Measurements from ENCODE around the gene PREP. TPM values are rescaled to one million over a fixed set of nuclear protein-coding genes. Genes with fewer than 3 reads are reported as not detected.
"Not testable (repeated sequence)": the region's sequence is repeated elsewhere in the genome, so short reads cannot be mapped to it uniquely, and the experiment has no call there.

The PREP gene
- 40.9 TPM for polyA plus RNA-seq (2013, experiment 1 of 2; ENCODE audit: insufficient read length)
- polyA plus RNA-seq (2013, experiment 2 of 2; ENCODE audit: insufficient read length) = 35.6 TPM

DNA sequence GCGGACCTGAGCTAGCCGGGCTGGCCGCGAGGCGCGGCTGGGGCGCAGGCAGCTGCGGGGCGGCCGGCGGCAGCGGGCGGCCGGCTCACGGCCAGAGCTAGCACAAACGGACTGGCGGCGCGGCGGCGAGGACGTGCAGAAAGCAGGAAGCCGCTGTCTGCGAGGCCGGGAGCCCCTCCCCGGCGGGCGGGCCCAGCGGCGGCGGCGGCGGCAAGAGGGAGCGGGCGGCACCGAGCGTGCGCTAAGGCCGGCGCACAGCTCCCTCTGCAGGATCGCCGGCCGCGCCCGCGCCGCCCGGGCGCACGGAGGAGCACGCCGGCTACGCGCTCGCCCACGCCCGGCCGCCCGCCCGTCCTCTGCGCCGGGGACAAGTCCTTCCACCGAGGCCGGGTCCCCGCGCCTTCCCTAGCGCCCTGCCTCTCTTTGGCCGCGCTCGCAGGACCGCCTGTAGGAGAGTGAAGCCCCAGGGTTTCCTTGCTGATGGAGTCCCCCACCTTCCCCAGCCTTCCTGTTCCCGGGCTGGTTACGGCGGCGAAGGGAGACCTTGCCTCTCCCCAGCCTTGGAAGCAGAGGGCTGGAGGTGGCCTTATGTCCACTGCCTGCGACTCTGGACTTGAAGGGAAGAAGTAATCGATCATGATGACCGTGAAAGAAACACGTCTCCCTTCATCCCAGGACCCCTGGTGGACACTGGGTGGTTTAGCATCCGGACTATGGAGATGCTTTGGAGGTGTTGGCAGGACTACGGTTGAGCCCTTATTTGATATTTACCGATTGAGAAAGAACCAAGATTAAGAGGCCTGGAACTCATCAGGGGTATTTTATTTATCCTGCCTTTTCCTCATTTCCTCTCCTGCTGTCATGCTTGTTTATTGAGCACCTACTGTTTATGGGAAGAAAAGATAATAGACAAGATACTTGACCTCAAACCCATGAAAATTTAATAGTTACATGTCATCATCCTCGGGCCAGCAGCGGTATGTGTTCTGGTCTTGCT is at the start of gene PREP:
PREP (minus strand) TSS at position 144 of the 997 bp plus-strand sequence. CDS start 191 bp downstream, outside the sequence.
- peak; percentile 88 for DNase-seq

DNA sequence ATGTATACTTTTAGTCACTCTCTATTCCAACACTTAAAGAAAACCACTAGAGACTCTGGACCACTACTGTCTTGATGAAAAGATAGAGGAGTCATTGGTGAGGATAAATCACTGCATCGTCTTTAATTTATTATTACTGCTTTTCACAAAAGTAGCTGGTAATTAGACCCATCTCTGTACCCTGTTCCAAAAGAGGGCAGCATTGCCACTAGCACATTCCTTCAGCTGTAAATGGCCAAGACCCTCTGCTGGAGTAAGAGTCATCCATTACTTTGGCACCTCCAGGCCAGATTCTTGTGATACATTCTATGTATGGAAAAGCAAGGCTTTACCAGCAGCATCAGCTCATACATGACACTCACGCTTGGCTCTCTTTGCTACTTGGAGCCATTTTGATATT is 49.5 kb upstream of the PREP start:
- DNase-seq = no peak

DNA sequence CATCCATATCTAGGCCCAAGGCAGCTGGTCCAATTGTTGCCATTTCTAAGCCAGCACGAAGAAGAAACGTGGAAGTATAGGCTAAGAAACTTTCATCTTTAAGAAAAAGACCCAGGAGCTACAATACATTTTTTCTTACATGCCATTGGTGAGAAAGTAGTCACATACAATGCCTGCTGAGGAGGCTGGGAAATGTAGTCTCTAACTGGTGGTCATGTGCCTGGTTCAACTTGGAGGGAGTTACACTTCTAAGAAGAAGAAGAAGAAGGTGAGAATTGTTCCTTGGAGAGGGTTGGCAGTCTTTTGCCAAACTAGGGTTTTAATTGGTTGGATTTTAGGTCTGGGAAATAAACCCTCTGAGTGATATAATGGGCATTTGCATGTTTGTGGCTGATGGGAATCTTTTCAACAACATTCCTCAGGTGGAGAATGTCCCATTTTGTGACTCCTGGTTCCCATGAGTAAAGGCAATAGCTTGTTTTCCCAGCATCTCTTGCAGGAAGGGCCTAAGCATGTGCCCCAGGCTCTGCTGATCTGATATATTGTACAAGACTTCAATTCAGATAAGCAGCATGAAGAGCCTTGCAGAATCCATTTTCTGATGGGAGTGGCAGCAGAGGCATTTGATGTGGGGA is 47.0 kb upstream of the PREP start:
- DNase-seq = peak; percentile 44

DNA sequence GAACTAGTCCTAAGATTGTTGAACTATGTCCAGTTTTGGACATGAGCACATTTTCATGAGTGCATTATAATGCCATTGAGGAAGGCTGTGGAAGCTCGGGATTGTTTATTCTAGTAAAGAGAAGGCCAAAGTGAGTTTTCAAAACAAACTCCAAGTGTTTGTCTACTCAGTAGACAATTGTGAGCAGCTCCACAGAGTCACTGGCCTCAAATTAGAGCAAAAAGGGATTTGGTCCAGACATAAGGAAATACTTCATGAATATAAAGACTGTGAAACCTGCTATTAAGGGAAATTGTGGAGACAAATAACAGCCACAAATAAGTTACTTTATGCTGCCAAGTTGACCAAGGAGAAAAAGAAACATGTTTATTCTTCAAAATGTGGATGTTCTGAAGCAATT is 42.6 kb upstream of the PREP start:
- DNase-seq = no peak

DNA sequence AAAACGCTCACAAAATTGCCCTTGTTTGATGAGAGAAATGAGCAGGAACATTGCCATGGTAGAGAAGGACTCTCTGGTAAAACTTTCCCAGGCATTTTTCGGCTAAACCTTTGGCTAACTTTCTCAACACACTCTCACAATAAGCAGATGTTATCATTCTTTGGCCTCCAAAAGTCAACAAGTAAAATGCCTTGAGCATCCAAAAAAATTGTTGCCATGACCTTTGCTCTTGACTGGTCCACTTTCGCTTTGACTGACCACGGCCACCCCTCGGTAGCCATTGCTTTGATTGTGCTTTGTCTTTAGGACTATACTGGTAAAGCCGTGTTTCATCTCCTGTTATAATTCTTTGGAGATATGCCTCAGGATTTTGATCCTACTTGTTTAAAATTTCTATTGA is 41.1 kb upstream of the PREP start:
- no peak for DNase-seq

DNA sequence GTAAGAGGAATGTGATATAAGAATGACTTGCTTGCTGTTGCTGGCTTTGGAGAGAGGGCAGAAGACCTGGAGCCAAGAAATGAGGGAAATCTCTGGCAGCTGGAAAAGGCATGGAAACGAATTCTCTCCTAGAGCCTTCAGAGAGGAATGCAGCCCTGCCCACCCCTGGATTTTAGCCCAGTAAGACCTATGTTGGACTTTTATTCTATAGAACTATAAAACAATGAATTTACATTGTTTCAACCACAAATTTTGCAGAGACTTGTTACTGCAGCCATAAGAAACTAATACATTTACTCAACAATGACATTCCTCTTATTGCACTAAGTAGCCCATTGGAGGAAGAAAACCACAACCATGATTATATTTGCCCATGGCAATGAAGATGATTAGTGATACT is 39.5 kb upstream of the PREP start:
- no peak for DNase-seq

DNA sequence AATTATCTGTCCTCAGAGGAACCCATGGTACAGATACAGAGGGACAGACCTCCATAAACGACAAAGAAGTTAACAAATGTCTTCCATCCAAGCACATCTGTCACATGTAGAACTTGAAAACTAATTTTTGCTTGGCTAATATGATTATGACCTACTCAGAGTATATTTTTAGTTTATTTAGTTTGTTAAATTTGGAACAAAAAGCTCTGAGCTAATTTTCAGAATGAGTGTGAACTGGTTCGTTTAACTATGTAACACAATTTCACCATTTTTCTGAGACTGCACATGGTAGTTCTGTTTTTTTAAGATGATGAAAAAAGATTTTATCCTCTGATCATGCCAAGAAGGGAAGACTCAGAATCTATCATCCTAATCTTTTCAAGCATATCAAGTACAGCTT is 34.4 kb upstream of the PREP start:
- no peak for DNase-seq

DNA sequence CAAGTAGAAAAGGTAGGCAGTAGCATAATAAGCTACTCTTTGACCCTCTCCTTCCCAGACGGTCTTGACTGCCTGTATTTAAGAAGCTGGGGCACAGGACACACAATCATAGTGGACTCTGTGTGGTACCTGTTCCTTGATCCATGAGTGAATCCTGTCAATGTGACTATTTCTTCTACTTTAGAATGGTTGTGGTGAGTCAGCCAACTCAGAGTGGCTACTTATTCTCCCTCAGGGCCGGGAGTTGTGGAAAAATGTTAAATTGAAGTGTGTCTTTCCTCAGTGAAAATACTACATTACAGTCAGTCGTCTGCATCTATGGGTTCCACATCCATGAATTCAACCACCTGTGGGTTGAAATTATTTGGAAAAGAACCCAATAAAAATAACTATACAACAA is 30.8 kb upstream of the PREP start:
- DNase-seq = no peak

DNA sequence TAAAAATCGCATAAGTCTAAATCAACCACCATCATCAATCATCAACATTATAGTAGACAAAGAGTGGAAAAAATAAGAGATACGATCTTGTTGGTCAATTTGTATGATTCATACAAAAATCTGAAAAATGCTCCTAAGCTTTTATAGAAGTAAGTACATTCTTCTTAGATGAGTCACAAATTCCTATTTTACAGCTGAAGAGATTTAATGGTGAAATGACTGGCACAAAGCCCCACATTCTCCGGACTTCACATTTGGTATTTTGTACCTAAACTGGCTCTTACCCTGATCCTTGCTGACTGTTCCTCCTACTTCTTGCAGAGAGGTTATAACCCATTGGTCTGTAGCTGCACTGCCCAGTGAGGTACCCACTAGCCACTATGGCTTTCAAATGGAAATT is 29.9 kb upstream of the PREP start:
- peak; percentile 87 for DNase-seq

DNA sequence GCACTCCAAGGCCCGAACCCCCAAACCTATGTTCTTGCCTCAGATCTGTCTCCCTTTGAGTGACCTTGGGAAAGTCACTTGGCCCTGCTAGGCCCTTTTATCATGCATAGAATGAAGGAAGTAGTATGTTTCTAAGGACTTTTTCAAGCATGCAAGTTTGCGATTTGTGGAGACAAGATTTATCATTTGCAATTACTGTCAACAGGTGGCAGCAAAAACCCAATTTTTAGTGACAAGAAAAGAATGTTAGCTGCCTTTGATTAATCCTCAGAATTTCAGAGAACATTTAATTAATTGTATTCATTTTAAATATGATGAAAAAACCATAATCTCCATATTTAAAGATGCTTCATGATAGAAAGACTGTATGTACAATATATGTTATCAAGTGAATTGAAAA is 28.3 kb upstream of the PREP start:
- DNase-seq = peak; percentile 59

DNA sequence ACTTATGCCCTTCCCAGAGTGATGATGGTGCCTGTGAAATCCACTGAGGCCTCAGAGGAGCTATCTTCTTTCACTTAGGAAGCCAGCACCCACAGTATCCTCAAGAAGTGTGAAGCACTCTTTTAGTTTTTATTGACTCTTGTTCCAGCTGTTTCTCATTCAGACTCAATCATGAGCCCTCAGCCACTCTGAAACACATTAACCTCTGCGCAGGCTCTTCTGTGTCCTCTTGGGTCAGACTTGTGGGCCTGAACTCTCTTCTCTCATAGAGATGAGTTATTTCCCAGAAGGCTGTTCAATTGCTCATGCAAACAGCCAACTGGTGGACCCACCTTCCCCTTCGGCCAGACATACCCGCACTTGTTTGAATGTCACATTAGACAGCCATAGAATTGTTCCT is 27.8 kb upstream of the PREP start:
- no peak for DNase-seq

DNA sequence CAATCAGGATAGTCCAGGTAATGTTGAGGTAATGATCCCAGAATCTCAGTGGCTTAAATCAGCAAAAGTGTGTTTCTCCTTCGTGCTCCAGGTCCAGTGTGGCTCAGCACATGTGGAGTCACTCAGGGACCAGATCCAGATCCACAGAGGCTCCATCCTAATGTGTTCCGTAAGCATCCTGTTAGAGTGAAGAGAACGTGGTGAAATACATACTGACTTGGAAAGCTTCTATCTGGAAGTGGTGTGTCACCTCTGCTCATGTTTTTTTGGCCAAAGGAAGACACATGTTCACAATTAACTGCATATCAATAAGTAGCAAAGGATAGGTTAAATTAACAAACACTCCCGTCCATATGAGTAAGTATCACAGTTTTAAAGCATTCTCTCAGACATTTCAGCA is 26.8 kb upstream of the PREP start:
- no peak for DNase-seq

DNA sequence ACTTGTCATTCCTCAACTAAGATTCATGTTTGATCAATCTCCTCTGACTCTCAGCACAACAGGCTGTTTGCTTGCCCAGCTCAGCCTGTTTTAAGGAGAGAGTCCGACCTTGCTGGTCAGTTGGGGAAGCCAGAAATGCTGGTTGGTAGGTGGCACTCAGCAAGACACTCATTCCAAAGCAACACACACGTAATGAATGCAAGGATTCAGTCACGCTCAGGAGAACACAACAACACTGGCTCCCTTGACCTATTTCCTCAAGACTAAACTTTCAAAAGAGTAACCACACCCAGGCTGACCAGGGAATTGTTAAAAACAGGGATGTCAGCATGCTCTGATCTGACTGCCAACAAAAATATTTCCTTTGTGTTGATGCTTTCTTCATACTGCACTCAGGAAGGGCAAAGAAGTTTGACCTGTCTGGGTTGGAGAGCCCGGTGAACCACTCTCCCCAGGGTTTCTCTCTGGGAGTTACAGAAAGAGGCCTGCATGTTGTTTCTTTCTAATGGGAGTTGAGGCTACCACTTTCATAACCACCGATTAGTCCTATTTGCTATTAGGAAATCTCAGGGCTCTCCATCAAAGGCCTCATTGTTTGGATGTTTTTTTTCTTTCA is 25.6 kb upstream of the PREP start:
- DNase-seq = peak; percentile 45

DNA sequence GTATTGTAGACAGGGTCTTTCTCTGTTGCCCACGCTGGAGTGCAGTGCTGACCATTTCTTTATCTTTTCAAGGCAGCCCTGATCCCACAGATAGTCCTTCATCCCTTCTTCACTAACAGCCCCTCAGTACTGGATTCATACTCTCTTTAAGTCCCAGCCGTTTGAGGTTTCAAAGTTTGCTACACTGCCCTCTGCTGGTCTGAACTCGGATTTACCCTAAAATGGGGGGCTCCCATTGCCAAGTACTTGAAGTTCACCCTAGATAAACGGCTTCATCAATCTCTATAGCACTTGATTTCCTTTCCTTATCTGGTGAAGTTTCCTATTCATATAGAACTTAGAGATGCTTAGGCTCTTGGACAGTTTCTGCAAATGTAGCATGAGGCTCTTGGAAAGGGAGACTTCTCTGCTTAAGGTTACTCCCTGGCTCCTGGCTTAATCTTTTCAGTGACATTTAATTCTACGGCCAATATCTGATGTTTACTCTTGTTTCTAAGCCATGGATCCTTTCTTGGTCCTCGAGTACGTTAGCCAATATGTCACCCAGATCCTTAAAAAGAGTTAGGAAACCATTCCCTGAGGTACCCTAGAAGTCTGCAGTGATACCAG is 21.4 kb upstream of the PREP start:
- DNase-seq = peak; percentile 54

DNA sequence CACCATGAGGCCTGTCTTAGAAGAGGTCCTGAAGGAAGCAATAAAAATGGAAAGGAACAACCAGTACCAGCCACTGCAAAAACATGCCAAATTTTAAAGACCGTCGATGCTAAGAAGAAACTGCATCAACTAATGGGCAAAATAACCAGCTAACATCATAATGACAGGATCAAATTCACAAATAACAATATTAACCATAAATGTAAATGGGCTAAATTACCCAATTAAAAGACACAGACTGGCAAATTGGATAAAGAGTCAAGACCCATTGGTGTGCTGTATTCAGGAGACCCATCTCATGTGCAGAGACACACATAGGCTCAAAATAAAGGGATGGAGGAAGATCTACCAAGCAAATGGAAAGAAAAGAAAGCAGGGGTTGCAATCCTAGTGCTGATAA is 14.1 kb upstream of the PREP start:
- DNase-seq = not testable (repeated sequence)

DNA sequence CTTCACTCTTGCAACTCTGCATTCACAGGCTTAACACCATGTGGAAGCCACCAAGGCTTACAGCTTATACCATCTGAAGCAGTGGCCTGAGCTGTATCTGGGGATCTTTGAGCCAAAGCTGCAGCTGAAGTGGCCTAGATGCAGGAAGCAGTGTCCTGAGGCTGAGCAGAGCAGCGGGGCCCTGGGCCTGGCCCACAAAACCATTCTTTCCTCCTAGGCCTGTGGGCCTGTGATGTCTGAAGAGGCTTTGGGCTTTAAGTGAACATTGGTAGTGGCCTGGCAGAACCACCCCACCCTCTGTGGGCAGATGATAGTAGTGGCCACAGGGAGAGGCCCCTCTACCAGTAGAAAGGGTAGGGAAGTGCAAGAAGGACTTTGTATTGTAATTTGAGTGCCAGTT is 6.9 kb upstream of the PREP start:
- no peak for DNase-seq

DNA sequence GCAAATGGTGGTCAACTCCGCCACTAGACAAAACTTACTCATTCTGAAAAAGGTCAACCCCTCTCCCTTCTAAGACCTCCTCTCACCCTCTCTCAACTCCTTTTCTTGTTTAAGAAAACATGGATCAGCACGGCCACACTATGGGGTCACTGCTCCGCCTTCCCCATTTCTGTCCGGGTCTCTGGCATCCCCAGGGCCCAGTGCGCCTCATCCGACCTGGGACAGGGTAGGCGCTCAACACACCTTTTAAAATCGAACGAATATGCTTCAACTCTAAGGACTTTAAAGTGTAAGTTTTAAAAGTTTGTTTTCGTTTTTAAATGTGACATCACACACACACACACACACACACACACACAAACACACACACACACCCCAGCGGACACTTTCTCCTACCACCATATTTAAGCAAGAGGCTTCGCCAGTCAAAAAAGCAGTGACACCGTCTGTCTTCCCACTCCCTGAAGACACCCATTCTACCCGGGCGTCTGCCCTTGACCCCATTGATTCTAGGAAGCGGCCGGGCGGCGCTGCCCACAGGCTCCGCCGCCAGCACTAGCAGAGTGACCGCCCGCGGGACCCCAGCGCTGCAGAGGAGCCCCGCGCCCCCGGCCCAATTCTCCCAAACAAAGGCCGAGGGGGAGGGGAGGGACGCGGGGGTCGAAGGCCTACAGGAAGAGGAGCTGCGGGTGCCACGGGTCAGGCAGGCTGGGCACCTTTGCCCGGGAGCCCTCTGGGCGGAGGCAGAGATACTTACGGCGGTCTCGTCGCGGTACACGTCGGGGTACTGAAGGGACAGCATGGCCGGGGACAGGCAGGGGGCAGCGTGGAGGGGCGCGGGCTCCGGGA is 568 bp downstream of the PREP start:
- DNase-seq = peak; percentile 50

DNA sequence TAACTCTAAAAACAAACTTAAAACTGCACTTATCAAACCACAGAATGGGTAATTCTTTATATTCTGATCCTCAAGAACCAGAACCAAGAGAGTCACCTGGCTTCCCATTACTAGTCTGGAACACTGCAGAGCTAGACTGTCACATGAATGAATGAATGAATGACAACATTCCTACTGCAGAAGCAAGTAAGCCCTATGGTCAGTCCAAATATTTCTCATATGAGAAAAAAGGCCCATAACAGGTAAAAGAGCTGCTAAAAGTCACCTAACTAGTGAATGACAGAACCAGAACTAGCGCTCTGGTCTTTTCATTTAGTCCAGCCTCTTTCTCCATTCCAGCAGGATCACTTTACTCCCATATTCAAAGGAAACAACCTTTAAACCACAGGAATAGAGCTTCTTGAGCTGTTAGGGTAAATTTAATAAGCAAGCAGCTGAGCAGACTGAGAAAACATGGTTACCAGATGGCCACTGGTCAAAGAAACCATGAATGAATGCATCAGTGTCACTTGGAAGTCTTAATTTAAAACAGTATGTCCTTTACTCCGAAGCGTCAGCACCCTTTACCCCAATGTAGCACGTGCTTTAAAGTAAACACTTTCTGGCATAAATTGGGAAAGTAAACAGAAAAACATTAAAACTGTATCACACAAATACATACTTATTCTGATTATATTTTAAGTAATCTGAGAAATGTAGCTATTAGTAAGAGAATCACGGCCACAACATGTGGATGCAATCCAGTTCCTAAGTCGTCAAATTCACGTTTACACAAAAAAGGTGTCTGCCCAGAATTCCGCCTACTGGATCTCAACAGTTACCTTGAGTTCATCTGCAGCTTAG is 1.4 kb downstream of the PREP start:
- peak; percentile 9 for DNase-seq

DNA sequence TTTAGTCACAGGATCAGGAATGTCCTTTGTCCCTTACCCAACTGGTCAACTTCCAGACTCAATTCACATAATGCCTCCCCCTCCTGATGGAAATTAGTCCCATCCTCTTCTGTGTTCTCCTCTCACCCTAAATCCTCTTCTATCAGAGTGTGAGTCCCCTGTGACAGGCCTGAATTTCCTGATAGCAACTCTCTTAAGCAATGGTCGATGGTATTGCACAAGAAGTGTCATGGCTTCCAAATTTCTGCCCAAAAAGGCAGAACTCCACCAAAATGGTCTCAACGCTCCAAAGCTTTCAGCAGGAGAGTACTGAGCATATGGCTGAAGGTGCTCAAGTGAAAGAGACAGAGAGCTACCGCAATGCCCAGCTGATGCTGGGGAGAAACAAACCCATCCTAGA is 2.4 kb downstream of the PREP start:
- DNase-seq = no peak

DNA sequence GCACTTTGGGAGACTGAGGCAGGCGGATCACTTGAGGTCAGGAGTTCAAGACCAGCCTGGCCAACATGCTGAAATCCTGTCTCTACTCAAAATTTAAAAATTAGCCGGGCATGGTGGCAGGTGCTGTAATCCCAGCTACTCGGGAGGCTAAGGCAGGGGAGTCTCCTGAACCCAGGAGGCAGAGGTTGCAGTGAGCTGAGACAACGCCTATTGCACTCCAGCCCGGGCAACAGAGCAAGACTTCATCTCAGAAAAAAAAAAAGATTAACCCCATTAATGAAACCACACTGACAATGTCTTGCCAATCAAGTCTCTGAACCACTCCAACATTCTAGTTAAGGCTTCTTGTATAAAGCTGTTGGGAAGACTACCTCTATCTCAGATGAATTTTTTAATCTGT is 4.0 kb downstream of the PREP start:
- DNase-seq = no peak

DNA sequence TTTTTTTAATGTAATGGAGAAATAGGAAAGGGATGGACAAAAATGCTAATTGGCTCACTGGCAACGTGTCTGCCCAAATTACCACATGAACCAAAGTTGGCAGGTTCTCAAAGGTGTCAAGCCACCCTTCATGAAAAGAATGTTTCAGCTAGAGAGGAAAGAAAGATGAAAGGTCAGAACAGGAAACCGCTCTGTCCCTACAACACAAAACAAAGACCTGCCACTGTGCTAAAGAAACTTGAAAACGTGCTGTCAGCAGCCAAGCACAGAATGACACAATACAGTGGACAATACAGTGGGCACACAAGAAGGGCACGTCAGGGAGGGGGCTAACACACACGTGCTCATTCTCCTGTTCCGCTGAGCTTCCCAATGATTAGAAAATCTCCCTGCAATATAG is 4.9 kb downstream of the PREP start:
- no peak for DNase-seq

Data from fibroblast of skin of back (primary cell).